Measurements from ENCODE around the gene CILP2.

DNA sequence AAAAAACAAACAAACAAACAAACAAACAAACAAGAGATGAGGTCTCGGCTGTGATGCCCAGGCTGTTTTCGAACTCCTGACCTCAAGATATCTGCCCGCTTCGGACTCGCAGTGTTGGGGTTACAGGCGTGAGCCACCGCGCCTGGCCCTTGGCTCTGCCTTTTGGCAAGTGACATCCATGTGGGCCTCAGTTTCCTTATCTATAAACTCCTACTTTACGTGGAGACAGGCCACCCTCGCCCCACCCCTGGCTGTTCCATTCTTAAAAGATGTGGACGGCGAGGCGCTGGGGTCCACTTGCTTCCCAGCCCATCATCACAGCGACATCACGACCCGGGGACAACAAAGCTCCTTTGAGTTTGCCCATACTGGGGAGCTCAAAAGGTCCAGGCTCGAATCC is 24.4 kb upstream of the CILP2 start:
- TF ChIP-seq, protein P1, sequence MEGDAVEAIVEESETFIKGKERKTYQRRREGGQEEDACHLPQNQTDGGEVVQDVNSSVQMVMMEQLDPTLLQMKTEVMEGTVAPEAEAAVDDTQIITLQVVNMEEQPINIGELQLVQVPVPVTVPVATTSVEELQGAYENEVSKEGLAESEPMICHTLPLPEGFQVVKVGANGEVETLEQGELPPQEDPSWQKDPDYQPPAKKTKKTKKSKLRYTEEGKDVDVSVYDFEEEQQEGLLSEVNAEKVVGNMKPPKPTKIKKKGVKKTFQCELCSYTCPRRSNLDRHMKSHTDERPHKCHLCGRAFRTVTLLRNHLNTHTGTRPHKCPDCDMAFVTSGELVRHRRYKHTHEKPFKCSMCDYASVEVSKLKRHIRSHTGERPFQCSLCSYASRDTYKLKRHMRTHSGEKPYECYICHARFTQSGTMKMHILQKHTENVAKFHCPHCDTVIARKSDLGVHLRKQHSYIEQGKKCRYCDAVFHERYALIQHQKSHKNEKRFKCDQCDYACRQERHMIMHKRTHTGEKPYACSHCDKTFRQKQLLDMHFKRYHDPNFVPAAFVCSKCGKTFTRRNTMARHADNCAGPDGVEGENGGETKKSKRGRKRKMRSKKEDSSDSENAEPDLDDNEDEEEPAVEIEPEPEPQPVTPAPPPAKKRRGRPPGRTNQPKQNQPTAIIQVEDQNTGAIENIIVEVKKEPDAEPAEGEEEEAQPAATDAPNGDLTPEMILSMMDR (IDR thresholded peaks at IDR 0.05), result no peak
- no peak for TF ChIP-seq POLR2A (IDR thresholded peaks at IDR 0.05)

All from lower leg skin (tissue), 3 donors.